Neutrophil (primary cell): Measurements from ENCODE around the gene TMEM145.

Experiments
- H3K27ac ChIP-seq: fragments of 200-600 bp; sonication (generic); 2 replicates; pipeline ENCODE4 v1.5.1; 2016; ENCODE audit warnings: mild to moderate bottlenecking, moderate library complexity
- H3K27me3 ChIP-seq: fragments of 200-600 bp; sonication (generic); 2 replicates; pipeline ENCODE4 v1.6.0; 2016; ENCODE audit warnings: mild to moderate bottlenecking
- H3K36me3 ChIP-seq: fragments of 200-600 bp; sonication (generic); 2 replicates; pipeline ENCODE4 v1.5.1; 2017
- H3K4me1 ChIP-seq, 2 experiments: fragments of 200-600 bp in 1 of 2; sonication (generic) in 1 of 2; 1 replicate in 1 of 2; 2 replicates in 1 of 2; pipeline versions ENCODE4 v1.5.1 to v1.6.1; 2013 to 2016; ENCODE audit warnings: low read depth in 1 of 2, low read length in 1 of 2, mild to moderate bottlenecking in 1 of 2, moderate library complexity in 1 of 2; ENCODE audit not compliant: control insufficient read depth in 1 of 2, insufficient read depth in 1 of 2
- H3K4me3 ChIP-seq, 2 experiments: fragments of 200-600 bp in 1 of 2; sonication (generic) in 1 of 2; 1 replicate in 1 of 2; 2 replicates in 1 of 2; pipeline ENCODE4 v1.5.1; 2013 to 2016; ENCODE audit warnings: low read depth in 1 of 2, low read length in 1 of 2, mild to moderate bottlenecking in 1 of 2, moderate library complexity in 1 of 2
- H3K9me3 ChIP-seq: fragments of 200-600 bp; sonication (generic); 2 replicates; pipeline ENCODE4 v1.5.1; 2016
- TF ChIP-seq, protein P1 (sequence below): fragments of 200-600 bp; sonication (generic); IDR thresholded peaks from 2 replicates; pipeline ENCODE4 v1.5.1; 2016; ENCODE audit warnings: antibody characterized with exemption

Gene TMEM145

DNA sequence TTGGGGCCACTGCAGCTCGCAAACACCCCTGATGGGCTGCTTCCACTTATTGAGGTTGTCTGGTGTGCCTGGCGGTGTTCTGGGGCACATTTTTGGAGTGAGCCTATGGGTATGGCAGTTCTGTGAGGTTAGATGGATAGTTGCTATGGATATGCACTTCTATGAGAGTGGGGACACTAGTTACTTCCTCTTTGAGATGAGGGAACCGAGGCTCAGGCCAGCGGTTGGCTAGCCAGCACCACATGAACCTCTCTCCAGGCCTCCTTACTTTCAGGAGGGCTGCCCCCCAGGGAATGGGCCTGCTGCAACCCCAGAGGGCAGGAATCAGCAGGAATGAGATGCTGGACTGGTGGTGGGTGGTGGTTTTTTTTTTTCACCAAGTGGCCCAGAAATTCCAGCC, 24.7 kb upstream of the TMEM145 start:
- H3K4me1 ChIP-seq: peaks cover 22% of the 10 kb centered on the region in 2 experiments
- no peak overlapping the region for H3K4me3 ChIP-seq
- peak overlapping the region; percentile 33 for H3K27ac ChIP-seq
- H3K27me3 ChIP-seq: no peaks in the 10 kb centered on the region
- no peaks in the 10 kb centered on the region for H3K9me3 ChIP-seq
- peaks cover 68% of the 10 kb centered on the region for H3K36me3 ChIP-seq
- TF ChIP-seq, protein P1, sequence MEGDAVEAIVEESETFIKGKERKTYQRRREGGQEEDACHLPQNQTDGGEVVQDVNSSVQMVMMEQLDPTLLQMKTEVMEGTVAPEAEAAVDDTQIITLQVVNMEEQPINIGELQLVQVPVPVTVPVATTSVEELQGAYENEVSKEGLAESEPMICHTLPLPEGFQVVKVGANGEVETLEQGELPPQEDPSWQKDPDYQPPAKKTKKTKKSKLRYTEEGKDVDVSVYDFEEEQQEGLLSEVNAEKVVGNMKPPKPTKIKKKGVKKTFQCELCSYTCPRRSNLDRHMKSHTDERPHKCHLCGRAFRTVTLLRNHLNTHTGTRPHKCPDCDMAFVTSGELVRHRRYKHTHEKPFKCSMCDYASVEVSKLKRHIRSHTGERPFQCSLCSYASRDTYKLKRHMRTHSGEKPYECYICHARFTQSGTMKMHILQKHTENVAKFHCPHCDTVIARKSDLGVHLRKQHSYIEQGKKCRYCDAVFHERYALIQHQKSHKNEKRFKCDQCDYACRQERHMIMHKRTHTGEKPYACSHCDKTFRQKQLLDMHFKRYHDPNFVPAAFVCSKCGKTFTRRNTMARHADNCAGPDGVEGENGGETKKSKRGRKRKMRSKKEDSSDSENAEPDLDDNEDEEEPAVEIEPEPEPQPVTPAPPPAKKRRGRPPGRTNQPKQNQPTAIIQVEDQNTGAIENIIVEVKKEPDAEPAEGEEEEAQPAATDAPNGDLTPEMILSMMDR: no peak

DNA sequence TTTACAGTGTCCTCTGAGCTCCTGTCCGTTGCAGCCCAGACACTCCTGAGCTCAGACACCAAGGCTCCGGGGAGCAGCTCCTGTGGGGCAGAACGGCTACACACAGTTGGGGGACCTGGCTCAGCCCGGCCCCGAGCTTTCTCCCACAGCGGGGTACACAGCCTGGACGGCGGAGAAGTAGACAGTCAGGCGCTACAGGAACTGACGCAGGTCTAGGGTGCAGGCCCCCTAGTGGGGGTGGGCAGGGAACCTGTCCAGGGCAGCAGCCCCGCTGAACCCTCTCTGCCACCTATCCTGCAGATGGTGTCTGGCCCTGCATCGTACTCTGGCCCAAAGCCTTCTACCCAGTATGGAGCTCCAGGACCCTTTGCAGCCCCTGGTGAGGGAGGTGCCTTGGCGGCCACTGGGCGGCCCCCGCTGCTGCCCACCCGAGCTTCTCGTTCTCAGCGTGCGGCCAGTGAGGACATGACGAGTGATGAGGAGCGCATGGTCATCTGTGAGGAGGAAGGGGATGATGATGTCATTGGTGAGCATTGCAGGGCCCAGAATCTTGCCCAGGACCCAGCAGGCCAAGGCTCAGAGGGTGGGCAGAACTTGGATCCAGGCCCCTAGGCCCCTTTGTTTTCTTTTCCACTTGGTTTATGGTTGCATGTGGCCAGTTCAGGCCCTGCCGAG, 24.1 kb upstream of the TMEM145 start:
- H3K27me3 ChIP-seq: no peaks in the 10 kb centered on the region
- H3K36me3 ChIP-seq: peaks cover 75% of the 10 kb centered on the region
- H3K9me3 ChIP-seq: no peaks in the 10 kb centered on the region
- H3K4me3 ChIP-seq: no peak overlapping the region
- H3K4me1 ChIP-seq: peaks cover 21% of the 10 kb centered on the region in 2 experiments
- no peak overlapping the region for H3K27ac ChIP-seq
- TF ChIP-seq, protein P1: no peak

DNA sequence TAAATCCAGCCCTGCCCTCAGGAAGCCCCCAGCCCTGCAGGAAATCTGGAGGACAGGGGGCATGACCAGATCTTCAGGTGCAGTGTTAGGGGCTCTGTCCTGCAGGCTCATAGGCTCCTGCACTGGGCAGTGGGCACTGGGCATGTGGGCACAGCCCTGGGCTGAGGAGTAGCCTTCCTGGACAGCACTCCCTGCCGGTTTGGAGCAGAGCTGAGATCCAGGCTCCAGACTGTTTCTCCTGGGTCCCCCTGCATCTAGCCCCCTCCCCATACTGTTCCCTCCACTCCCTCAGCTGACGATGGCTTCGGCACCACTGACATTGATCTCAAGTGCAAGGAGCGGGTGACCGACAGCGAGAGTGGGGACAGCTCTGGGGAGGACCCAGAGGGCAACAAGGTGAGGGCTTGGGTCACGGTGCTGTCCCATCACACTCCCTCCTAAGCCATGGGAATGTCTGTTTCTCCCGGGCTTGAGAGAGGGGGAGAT, 23.5 kb upstream of the TMEM145 start:
- TF ChIP-seq, protein P1: no peak
- Histone ChIP-seq H3K36me3 (peaks cover 80% of the 10 kb centered on the region), H3K27ac (no peak overlapping the region), H3K9me3 (no peaks in the 10 kb centered on the region), H3K27me3 (no peaks in the 10 kb centered on the region), H3K4me1 (peaks cover 20 to 21% of the 10 kb centered on the region in 2 experiments), H3K4me3 (no peak overlapping the region)

DNA sequence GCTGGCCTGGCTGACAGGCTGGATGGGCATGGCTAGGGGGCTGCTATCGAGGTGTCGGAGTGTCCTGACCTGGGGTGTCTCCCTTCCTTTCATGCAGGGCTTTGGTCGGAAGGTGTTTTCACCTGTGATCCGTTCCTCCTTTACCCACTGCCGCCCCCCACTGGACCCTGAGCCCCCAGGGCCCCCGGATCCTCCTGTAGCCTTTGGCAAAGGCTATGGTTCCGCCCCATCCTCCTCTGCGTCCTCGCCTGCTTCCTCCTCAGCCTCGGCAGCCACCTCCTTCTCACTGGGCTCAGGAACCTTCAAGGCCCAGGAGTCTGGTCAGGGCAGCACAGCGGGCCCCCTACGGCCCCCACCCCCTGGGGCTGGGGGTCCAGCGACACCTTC, 23.0 kb upstream of the TMEM145 start:
- Histone ChIP-seq H3K27me3 (no peaks in the 10 kb centered on the region), H3K4me1 (peaks cover 15 to 16% of the 10 kb centered on the region in 2 experiments), H3K27ac (no peak overlapping the region), H3K36me3 (peaks cover 86% of the 10 kb centered on the region), H3K4me3 (no peak overlapping the region), H3K9me3 (no peaks in the 10 kb centered on the region)
- TF ChIP-seq, protein P1: no peak

DNA sequence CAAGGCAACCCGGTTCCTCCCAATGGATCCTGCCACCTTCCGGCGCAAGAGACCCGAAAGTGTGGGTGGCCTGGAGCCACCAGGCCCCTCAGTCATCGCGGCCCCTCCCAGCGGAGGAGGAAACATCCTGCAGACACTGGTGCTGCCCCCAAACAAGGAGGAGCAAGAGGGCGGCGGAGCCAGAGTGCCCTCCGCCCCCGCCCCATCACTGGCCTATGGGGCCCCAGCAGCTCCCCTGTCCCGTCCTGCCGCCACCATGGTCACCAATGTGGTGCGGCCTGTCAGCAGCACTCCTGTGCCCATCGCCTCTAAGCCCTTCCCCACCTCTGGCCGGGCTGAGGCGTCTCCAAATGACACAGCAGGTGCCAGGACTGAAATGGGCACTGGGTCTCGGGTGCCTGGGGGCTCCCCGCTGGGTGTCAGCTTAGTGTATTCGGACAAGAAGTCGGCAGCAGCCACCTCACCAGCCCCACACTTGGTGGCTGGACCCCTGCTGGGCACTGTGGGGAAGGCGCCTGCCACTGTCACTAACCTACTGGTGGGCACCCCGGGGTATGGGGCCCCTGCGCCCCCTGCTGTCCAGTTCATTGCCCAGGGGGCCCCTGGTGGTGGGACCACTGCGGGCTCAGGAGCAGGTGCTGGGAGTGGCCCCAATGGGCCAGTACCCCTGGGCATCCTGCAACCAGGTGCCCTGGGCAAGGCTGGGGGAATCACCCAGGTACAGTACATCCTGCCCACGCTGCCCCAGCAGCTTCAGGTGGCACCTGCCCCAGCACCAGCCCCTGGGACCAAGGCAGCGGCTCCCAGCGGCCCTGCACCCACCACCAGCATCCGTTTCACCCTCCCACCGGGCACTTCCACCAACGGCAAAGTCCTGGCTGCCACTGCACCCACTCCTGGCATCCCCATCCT, 22.3 kb upstream of the TMEM145 start:
- H3K4me3 ChIP-seq: no peak overlapping the region
- TF ChIP-seq, protein P1: peak; percentile 39

More for the DNA sequence above, 22.3 kb upstream of the TMEM145 start:
- Histone ChIP-seq H3K9me3 (no peaks in the 10 kb centered on the region), H3K36me3 (peaks cover 92% of the 10 kb centered on the region), H3K27me3 (no peaks in the 10 kb centered on the region), H3K4me1 (peaks cover 8 to 9% of the 10 kb centered on the region in 2 experiments), H3K27ac (no peak overlapping the region)
